HepG2 (cell line): ENCODE data around the gene ADAM8. TPM values are rescaled to one million over a fixed set of nuclear protein-coding genes. Genes with fewer than 3 reads are reported as not detected.

Source experiments
- BRD4 ChIP-seq: sonication (generic); formaldehyde crosslinking; IDR thresholded peaks from 2 replicates; pipeline ENCODE4 v1.4.0; 2020; ENCODE audit warnings: missing genetic modification reagents
- CSRNP2 ChIP-seq: sonication (generic); formaldehyde crosslinking; conservative IDR thresholded peaks from 2 replicates; pipeline ENCODE4 v1.8.0; 2022; ENCODE audit warnings: low read depth, missing genetic modification reagents
- FOXJ3 ChIP-seq: sonication (generic); formaldehyde crosslinking; IDR thresholded peaks from 2 replicates; pipeline ENCODE4 v1.4.0; 2020; ENCODE audit warnings: missing genetic modification reagents, mild to moderate bottlenecking, borderline replicate concordance
- FOXP4 ChIP-seq: sonication (generic); formaldehyde crosslinking; IDR thresholded peaks from 2 replicates; pipeline ENCODE4 v1.4.0; 2020; ENCODE audit warnings: missing genetic modification reagents
- GFI1 ChIP-seq: sonication (generic); formaldehyde crosslinking; IDR thresholded peaks from 2 replicates; pipeline ENCODE4 v1.5.0; 2020; ENCODE audit warnings: missing genetic modification reagents, mild to moderate bottlenecking, borderline replicate concordance
- HCFC1 ChIP-seq: fragments of 150-350 bp; IDR thresholded peaks from 2 replicates; pipeline ENCODE4 v1.6.1; 2014; ENCODE audit warnings: low read depth, low read length
- HMG20A ChIP-seq: IDR thresholded peaks from 2 replicates; pipeline ENCODE4 v1.6.1; 2016; ENCODE audit warnings: borderline replicate concordance
- MXI1 ChIP-seq: IDR thresholded peaks from 3 replicates; pipeline ENCODE4 v1.6.1; 2012; ENCODE audit warnings: low read depth, low read length, inconsistent platforms, borderline replicate concordance
- NPAS2 ChIP-seq: sonication (generic); formaldehyde crosslinking; IDR thresholded peaks from 2 replicates; pipeline ENCODE4 v1.8.0; 2022; ENCODE audit warnings: mild to moderate bottlenecking, missing genetic modification reagents, borderline replicate concordance
- PCBP1 ChIP-seq: fragments of 200-400 bp; formaldehyde crosslinking; IDR thresholded peaks from 2 replicates; pipeline ENCODE4 v1.6.1; 2017; ENCODE audit warnings: mild to moderate bottlenecking, low read depth, low read length, borderline replicate concordance
- RBFOX2 ChIP-seq: fragments of 200-400 bp; formaldehyde crosslinking; IDR thresholded peaks from 2 replicates; pipeline ENCODE4 v1.6.1; 2017; ENCODE audit warnings: low read depth, mild to moderate bottlenecking, low read length
- RERE ChIP-seq: IDR thresholded peaks from 2 replicates; pipeline ENCODE4 v1.6.1; 2016; ENCODE audit warnings: low read depth, missing genetic modification reagents, missing compliant biosample characterization
- ZBTB26 ChIP-seq: IDR thresholded peaks from 2 replicates; pipeline ENCODE4 v1.6.1; 2016; ENCODE audit warnings: missing compliant biosample characterization, missing genetic modification reagents, borderline replicate concordance
- ZKSCAN1 ChIP-seq: fragments of 150-350 bp; IDR thresholded peaks from 2 replicates; pipeline ENCODE4 v1.6.1; 2014; ENCODE audit warnings: low read length
- ZMAT5 ChIP-seq: sonication (generic); formaldehyde crosslinking; IDR thresholded peaks from 2 replicates; pipeline ENCODE4 v1.5.0; 2020; ENCODE audit warnings: mild to moderate bottlenecking, low read depth, missing genetic modification reagents, borderline replicate concordance
- ZMYM4 ChIP-seq: sonication (generic); formaldehyde crosslinking; IDR thresholded peaks from 2 replicates; pipeline ENCODE4 v1.8.1; 2023; ENCODE audit warnings: mild to moderate bottlenecking, missing genetic modification reagents
- ZNF17 ChIP-seq: sonication (generic); formaldehyde crosslinking; IDR thresholded peaks from 2 replicates; pipeline ENCODE4 v1.5.0; 2020; ENCODE audit warnings: mild to moderate bottlenecking, missing genetic modification reagents
- ZNF781 ChIP-seq: sonication (generic); formaldehyde crosslinking; IDR thresholded peaks from 2 replicates; pipeline ENCODE4 v1.5.1; 2020; ENCODE audit warnings: borderline replicate concordance, mild to moderate bottlenecking, missing genetic modification reagents; ENCODE audit errors: not compliant biosample characterization
- ZSCAN12 ChIP-seq: sonication (generic); formaldehyde crosslinking; IDR thresholded peaks from 2 replicates; pipeline ENCODE4 v1.9.0; 2021; ENCODE audit warnings: mild to moderate bottlenecking, missing genetic modification reagents
- polyA plus RNA-seq, 8 experiments: library from polyadenylated mRNA; depleted of rRNA in 3 of 8; stranded (reverse) in 7 of 8; unstranded in 1 of 8; fragments of >200 nt; fragmentation: Illumina TruSeq in 4 of 8; extraction: Trizol in 4 of 8; gene quantifications; 2 replicates each; pipeline versions ENCODE4 v1.2.1 to v1.2.3, GENCODE V29; 2011 to 2016; ENCODE audit warnings: low read depth in 4 of 8, missing spikeins in 1 of 8, mixed read lengths in 1 of 8; ENCODE audit not compliant: insufficient read depth in 1 of 8
- total RNA-seq, 5 experiments: library from RNA; depleted of rRNA; stranded (reverse); fragments of >200 nt; fragmentation: Illumina TruSeq; extraction: Trizol; gene quantifications; 2 replicates each; pipeline ENCODE4 v1.2.3, GENCODE V29; 2016; ENCODE audit warnings: low read depth in 1 of 5

Gene ADAM8
- total and polyA plus RNA-seq, 2 of the 13 experiments (the other 11 are each of a cell fraction or from before 2014, with no cell fraction given): 0.24 to 0.93 TPM

GRCh38 chr10:133258818-133259601 lies 17.7 kb downstream of the ADAM8 start (continued):
- TF ChIP-seq ZMAT5 (no peak), HCFC1 (no peak), BRD4 (CRISPR knock-in tag) (no peak), FOXJ3 (CRISPR knock-in tag) (no peak), RBFOX2 (no peak), GFI1 (no peak), ZBTB26 (peak; percentile 97), MXI1 (peak; percentile 27; the same call in 1 of the 3 replicates), ZNF17 (CRISPR knock-in tag) (no peak), ZKSCAN1 (no peak), HMG20A (no peak), NPAS2 (CRISPR knock-in tag) (no peak), ZNF781 (CRISPR knock-in tag) (no peak), ZSCAN12 (CRISPR knock-in tag) (no peak), RERE (CRISPR knock-in tag) (no peak), FOXP4 (CRISPR knock-in tag) (no peak), PCBP1 (no peak), ZMYM4 (no peak), CSRNP2 (CRISPR knock-in tag) (no peak)
